ENCODE results near the gene SIVA1. TPM values are rescaled to one million over a fixed set of nuclear protein-coding genes. Genes with fewer than 3 reads are reported as not detected.

Gene SIVA1
- total RNA-seq, 1 donor from 2014 or later: 30.5 TPM

- Mint-ChIP-seq H3K27ac (ENCODE audit: unreplicated experiment) (no peak overlapping the region), H3K4me3 (ENCODE audit: unreplicated experiment) (no peak overlapping the region), H3K4me1 (ENCODE audit: low read depth, unreplicated experiment) (peaks cover 7% of the 10 kb centered on the region), H3K9me3 (ENCODE audit: unreplicated experiment) (peaks cover 8% of the 10 kb centered on the region), H3K36me3 (ENCODE audit: unreplicated experiment) (no peaks in the 10 kb centered on the region), H3K27me3 (ENCODE audit: unreplicated experiment) (peaks cover 17% of the 10 kb centered on the region)
- no peak for TF ChIP-seq CTCF (IDR thresholded peaks at IDR 0.05; ENCODE audit: partially characterized antibody, unreplicated experiment)
- DNase-seq: no peak
Observed at GRCh38 chr14:104756477-104757237, 3.7 kb downstream of the SIVA1 start.

- Mint-ChIP-seq H3K4me1 (ENCODE audit: low read depth, unreplicated experiment) (peaks cover 7% of the 10 kb centered on the region), H3K36me3 (ENCODE audit: unreplicated experiment) (no peaks in the 10 kb centered on the region), H3K9me3 (ENCODE audit: unreplicated experiment) (peaks cover 8% of the 10 kb centered on the region), H3K4me3 (ENCODE audit: unreplicated experiment) (no peak overlapping the region), H3K27ac (ENCODE audit: unreplicated experiment) (no peak overlapping the region), H3K27me3 (ENCODE audit: unreplicated experiment) (peaks cover 17% of the 10 kb centered on the region)
- DNase-seq: no peak
- TF ChIP-seq CTCF (IDR thresholded peaks at IDR 0.05; ENCODE audit: partially characterized antibody, unreplicated experiment): no peak
Observed at GRCh38 chr14:104757238-104757585, 4.3 kb downstream of the SIVA1 start.

GRCh38 chr14:104757681-104758392 is 4.9 kb downstream of the SIVA1 start:
- H3K27ac Mint-ChIP-seq (ENCODE audit: unreplicated experiment): no peak overlapping the region
- H3K4me1 Mint-ChIP-seq (ENCODE audit: low read depth, unreplicated experiment): peaks cover 7% of the 10 kb centered on the region
- H3K9me3 Mint-ChIP-seq (ENCODE audit: unreplicated experiment): peaks cover 8% of the 10 kb centered on the region
- no peak for TF ChIP-seq CTCF (IDR thresholded peaks at IDR 0.05; ENCODE audit: partially characterized antibody, unreplicated experiment)
- H3K36me3 Mint-ChIP-seq (ENCODE audit: unreplicated experiment): no peaks in the 10 kb centered on the region
- peaks cover 12% of the 10 kb centered on the region for H3K27me3 Mint-ChIP-seq (ENCODE audit: unreplicated experiment)
- DNase-seq: no peak
- H3K4me3 Mint-ChIP-seq (ENCODE audit: unreplicated experiment): no peak overlapping the region

- Mint-ChIP-seq H3K4me1 (ENCODE audit: low read depth, unreplicated experiment) (peaks cover under 1% of the 10 kb centered on the region), H3K27me3 (ENCODE audit: unreplicated experiment) (peaks cover 6% of the 10 kb centered on the region), H3K27ac (ENCODE audit: unreplicated experiment) (no peak overlapping the region), H3K36me3 (ENCODE audit: unreplicated experiment) (no peaks in the 10 kb centered on the region), H3K9me3 (ENCODE audit: unreplicated experiment) (peaks cover 6% of the 10 kb centered on the region), H3K4me3 (ENCODE audit: unreplicated experiment) (no peak overlapping the region)
- DNase-seq: no peak
- no peak for TF ChIP-seq CTCF (IDR thresholded peaks at IDR 0.05; ENCODE audit: partially characterized antibody, unreplicated experiment)
Observed at GRCh38 chr14:104758981-104759969, 6.3 kb downstream of the SIVA1 start.
